SK-N-SH (cell line): Measurements from ENCODE around the gene SNAI1.
"Not testable (repeated sequence)": the region's sequence is repeated elsewhere in the genome, so short reads cannot be mapped to it uniquely, and the experiment has no call there.

ENCODE experiments used
- ELF1 ChIP-seq: IDR thresholded peaks from 2 replicates; pipeline ENCODE4 v1.4.0; 2012
- EP300 ChIP-seq, 2 experiments: IDR thresholded peaks; 2 replicates each; pipeline versions ENCODE4 v1.4.0 to v1.6.1; 2012; ENCODE audit warnings: borderline replicate concordance in 1 of 2, low read depth in 1 of 2, low read length in 1 of 2
- GABPA ChIP-seq: IDR thresholded peaks from 2 replicates; pipeline ENCODE4 v1.4.0; 2012; ENCODE audit warnings: low read depth, mild to moderate bottlenecking
- NRF1 ChIP-seq: IDR thresholded peaks from 2 replicates; pipeline ENCODE4 v1.6.1; 2012; ENCODE audit warnings: low read depth, mild to moderate bottlenecking, low read length
- POLR2AphosphoS5 ChIP-seq: IDR thresholded peaks from 2 replicates; pipeline ENCODE4 v1.6.1; 2012; ENCODE audit warnings: low read depth, low read length
- TEAD4 ChIP-seq: IDR thresholded peaks from 2 replicates; pipeline ENCODE4 v1.4.0; 2012; ENCODE audit warnings: mild to moderate bottlenecking, borderline replicate concordance; ENCODE audit not compliant: insufficient read depth
- TF ChIP-seq, protein P1 (sequence below): fragments of 200-600 bp; sonication (generic); IDR thresholded peaks from 2 replicates; pipeline ENCODE4 v1.6.1; 2017; ENCODE audit warnings: antibody characterized with exemption, mild to moderate bottlenecking, moderate library complexity

DNA sequence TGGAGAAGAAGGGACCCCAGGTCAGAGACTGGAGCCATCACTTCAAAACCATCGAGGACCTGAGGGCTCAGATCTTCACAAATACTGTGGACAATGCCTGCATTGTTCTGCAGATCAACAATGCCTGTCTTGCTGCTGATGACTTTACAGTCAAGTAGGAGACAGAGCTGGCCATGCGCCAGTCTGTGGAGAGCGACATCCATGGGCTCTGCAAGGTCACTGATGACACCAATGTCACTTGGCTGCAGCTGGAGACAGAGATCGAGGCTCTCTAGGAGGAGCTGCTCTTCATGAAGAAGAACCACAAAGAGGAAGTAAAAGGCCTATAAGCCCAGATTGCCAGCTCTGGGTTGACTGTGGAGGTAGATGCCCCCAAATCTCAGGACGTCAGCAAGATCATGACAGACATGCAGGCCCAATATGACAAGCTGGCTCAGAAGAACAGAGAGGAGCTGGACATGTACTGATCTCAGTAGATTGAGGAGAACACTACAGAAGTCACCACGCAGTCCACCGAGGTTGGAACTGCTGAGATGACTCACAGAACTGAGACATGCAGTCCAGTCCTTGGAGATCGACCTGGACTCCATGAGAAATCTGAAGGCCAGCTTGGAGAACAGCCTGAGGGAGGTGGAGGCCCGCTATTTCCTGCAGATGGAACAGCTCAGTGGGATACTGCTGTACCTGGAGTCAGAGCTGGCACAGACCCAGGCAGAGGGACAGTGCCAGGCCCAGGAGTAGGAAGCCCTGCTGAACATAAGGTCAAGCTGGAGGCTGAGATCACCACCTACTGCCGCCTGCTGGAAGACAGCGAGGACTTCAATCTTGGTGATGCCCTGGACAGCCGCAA, 25.5 kb upstream of the SNAI1 start:
- not testable (repeated sequence) for TF ChIP-seq POLR2AphosphoS5; ELF1; TEAD4; EP300 (IDR thresholded peaks at IDR 0.05; ENCODE audit: borderline replicate concordance in 1 of 2, low read depth in 1 of 2, low read length in 1 of 2); GABPA; NRF1
- TF ChIP-seq, protein P1, sequence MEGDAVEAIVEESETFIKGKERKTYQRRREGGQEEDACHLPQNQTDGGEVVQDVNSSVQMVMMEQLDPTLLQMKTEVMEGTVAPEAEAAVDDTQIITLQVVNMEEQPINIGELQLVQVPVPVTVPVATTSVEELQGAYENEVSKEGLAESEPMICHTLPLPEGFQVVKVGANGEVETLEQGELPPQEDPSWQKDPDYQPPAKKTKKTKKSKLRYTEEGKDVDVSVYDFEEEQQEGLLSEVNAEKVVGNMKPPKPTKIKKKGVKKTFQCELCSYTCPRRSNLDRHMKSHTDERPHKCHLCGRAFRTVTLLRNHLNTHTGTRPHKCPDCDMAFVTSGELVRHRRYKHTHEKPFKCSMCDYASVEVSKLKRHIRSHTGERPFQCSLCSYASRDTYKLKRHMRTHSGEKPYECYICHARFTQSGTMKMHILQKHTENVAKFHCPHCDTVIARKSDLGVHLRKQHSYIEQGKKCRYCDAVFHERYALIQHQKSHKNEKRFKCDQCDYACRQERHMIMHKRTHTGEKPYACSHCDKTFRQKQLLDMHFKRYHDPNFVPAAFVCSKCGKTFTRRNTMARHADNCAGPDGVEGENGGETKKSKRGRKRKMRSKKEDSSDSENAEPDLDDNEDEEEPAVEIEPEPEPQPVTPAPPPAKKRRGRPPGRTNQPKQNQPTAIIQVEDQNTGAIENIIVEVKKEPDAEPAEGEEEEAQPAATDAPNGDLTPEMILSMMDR, result not testable (repeated sequence)
